GM12865 (cell line): ENCODE data around the gene TSPYL2.

Experiments
- DNase-seq: peaks from one replicate; pipeline ENCODE4 v3.0.0; 2010; ENCODE audit warnings: low read depth
- H3K4me3 ChIP-seq: 2 replicates; pipeline ENCODE4 v1.5.1; 2011; ENCODE audit warnings: mild to moderate bottlenecking, low read depth, low read length, control low read depth
- TF ChIP-seq, protein P1 (sequence below): IDR thresholded peaks from 2 replicates; pipeline ENCODE4 v1.5.1; 2011; ENCODE audit warnings: low read length, control low read depth, low read depth, inconsistent platforms; ENCODE audit not compliant: insufficient read depth; ENCODE audit errors: missing control alignments

TSPYL2 gene

GRCh38 chrX:53078943-53079342 lies 3.2 kb upstream of the TSPYL2 start:
- H3K4me3 ChIP-seq = no peak overlapping the region
- DNase-seq = no peak
- TF ChIP-seq, protein P1, sequence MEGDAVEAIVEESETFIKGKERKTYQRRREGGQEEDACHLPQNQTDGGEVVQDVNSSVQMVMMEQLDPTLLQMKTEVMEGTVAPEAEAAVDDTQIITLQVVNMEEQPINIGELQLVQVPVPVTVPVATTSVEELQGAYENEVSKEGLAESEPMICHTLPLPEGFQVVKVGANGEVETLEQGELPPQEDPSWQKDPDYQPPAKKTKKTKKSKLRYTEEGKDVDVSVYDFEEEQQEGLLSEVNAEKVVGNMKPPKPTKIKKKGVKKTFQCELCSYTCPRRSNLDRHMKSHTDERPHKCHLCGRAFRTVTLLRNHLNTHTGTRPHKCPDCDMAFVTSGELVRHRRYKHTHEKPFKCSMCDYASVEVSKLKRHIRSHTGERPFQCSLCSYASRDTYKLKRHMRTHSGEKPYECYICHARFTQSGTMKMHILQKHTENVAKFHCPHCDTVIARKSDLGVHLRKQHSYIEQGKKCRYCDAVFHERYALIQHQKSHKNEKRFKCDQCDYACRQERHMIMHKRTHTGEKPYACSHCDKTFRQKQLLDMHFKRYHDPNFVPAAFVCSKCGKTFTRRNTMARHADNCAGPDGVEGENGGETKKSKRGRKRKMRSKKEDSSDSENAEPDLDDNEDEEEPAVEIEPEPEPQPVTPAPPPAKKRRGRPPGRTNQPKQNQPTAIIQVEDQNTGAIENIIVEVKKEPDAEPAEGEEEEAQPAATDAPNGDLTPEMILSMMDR = no peak

DNA sequence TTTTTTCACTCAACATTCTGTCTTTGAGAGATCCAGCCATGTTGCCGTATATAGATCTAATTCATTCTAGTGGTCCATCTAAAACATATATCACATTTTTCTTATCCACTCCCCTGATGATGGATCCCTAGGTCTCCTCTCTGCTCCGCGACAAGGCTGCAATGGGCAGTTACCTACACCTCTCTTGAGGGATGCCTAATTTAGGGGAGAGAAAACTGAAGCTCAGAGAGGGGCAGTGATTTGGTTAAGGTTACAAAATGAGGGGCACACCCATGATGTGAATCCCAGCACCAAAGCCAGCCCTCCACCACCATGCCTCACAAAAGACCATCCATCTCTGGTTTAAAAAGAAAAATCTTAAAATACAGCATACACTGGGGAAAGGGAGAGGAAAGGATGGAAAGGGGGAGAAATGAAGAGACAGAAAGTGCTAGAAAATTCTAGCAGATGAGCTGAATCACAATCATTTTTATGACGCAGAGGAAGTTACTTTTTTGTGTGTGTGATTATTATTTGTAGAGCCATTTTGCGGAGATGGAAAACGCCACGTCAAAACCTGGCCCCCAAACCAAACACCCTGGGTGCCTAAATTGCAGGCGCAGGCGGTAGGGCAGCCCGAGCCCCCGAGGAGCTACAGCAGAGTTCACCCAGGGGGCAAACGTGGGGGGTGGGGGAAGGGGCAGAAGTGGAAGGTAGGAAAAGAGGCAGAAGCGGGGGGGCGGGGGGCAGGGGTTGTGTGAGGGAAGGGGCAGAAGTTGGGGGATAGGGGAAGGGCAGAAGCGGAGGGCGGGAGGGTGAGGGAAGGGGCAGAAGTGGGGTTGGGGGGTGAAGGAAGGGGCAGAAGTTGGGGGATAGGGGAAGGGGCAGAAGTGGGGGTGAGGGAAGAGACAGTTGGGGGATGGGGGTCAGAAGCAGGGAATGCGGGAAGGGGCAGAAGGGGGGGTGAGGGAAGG lies 1.3 kb upstream of the TSPYL2 start:
- no peak for DNase-seq
- TF ChIP-seq, protein P1 = no peak
- H3K4me3 ChIP-seq = no peak overlapping the region

DNA sequence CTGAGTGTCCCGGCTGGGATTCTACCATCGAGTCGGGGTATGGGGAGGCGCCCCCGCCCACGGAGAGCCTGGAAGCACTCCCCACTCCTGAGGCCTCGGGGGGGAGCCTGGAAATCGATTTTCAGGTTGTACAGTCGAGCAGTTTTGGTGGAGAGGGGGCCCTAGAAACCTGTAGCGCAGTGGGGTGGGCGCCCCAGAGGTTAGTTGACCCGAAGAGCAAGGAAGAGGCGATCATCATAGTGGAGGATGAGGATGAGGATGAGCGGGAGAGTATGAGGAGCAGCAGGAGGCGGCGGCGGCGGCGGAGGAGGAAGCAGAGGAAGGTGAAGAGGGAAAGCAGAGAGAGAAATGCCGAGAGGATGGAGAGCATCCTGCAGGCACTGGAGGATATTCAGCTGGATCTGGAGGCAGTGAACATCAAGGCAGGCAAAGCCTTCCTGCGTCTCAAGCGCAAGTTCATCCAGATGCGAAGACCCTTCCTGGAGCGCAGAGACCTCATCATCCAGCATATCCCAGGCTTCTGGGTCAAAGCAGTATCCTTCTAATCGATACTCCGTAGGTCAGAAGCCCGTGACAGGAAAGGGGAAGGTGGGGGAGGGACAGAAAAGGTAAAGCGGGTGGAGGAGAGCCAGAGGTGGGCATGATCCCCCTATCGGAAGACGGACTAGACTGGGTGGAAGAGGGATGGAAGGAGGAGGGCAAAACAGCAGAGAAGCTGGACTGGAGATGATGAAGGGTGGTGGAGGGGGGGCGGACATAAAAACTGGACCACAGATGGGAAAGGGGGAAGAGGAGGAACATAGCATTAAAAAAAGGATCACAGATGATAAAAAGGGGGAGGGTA lies 828 bp downstream of the TSPYL2 start:
- H3K4me3 ChIP-seq = peak overlapping the region; percentile 73
- TF ChIP-seq, protein P1 = no peak
- no peak for DNase-seq

DNA sequence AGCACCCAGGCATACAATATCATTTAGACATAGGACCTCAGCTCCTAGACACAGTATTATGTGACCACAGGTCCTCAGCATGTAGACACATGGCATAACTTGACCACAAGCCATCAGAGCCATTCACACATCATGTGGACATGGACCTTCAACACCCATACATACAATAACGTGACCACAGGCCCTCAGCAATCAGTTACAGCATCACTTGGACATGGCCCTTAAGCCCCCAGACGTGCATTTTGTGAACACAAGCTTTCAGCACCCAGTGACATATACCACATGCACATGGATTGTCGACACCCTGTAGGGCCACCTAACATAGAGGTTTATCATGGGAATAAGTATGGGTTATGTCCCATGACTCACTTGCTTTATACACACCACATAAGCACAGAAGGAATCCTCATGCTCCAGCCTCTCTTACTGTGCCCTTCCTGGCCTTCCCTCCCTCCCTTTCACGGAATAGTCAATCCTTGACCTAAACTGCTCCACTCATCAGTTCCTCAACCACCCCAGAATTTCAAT lies 1.9 kb downstream of the TSPYL2 start:
- TF ChIP-seq, protein P1 = no peak
- DNase-seq = no peak
- no peak overlapping the region for H3K4me3 ChIP-seq

DNA sequence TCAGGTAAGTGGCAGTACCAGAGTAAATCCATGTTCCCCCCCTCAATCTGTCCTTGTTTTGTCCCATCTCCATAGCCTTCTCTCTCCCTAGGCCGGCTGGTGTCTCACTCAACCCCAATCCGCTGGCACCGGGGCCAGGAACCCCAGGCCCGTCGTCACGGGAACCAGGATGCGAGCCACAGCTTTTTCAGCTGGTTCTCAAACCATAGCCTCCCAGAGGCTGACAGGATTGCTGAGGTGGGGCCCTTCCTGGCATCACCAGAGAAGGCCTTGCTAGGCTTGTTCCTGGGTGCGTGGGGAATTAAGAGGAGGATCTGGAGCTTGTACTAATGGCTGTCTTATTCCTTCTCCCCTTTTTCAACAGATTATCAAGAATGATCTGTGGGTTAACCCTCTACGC lies 2.7 kb downstream of the TSPYL2 start:
- no peak overlapping the region for H3K4me3 ChIP-seq
- TF ChIP-seq, protein P1 = no peak
- no peak for DNase-seq

DNA sequence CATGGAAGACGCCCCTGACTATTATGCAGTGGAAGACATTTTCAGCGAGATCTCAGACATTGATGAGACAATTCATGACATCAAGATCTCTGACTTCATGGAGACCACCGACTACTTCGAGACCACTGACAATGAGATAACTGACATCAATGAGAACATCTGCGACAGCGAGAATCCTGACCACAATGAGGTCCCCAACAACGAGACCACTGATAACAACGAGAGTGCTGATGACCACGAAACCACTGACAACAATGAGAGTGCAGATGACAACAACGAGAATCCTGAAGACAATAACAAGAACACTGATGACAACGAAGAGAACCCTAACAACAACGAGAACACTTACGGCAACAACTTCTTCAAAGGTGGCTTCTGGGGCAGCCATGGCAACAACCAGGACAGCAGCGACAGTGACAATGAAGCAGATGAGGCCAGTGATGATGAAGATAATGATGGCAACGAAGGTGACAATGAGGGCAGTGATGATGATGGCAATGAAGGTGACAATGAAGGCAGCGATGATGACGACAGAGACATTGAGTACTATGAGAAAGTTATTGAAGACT lies 3.6 kb downstream of the TSPYL2 start:
- no peak overlapping the region for H3K4me3 ChIP-seq

More for the DNA sequence above, 3.6 kb downstream of the TSPYL2 start:
- no peak for DNase-seq
- TF ChIP-seq, protein P1 = no peak
